ENCODE results near the gene INSM1.

Gene INSM1

DNA sequence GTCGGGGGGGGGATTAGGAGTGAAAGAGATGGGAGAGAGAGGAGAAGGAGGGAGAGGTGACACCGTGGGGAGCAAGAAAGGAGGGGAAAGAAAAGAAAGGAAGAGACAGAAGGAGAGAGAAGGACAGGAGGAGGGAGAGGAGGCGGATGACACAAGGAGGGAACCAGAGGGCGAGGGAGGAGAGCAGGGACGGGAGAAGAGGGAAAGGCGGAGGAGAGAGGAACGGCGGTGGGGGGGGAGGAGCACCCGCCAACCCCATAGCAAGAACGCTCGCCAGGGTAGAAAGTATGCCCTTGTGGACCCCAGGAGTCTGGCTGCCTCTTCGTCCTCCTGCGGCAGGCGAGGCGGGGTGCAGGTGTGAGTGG, 4.5 kb upstream of the INSM1 start:
- DNase-seq = peak; percentile 67

DNA sequence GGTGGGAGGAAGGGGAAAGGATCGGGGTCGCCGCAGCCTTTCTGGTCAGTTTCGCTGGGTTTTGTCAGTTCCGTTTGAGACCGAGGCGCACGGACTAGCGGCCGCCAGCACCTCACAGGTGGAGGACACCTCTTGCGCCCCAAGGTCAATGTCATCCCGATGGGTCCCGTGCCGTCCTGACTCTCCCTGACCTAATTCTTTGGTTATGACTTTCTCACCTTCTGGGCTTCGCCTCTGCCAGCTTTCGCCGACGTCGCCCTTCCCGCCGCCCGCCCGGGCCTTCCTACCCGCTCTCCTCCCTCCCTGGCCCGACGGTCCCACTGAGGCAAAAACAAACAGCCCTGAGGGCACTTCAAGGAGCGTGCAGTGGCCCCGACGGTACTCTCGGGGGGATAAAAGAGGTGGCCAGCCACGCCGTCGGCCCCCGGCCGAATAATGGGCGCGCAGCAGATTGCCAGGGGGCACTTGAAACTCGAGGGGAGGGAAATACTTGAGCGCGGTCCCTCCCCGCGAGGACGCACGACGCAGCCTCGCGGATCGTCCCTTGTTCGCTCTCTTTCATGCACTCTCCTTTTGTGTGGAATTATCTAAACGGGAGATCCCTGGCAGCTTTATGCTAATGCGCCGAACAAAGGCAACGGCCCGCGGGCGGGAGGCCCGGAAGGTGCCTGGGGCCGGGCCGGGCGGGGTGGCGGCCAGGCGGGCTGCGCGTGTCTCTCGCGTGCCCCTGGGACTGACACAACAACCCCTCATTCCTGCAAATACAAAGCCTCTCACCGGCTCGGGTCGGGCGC, 3.9 kb upstream of the INSM1 start:
- DNase-seq = peak; percentile 86

DNA sequence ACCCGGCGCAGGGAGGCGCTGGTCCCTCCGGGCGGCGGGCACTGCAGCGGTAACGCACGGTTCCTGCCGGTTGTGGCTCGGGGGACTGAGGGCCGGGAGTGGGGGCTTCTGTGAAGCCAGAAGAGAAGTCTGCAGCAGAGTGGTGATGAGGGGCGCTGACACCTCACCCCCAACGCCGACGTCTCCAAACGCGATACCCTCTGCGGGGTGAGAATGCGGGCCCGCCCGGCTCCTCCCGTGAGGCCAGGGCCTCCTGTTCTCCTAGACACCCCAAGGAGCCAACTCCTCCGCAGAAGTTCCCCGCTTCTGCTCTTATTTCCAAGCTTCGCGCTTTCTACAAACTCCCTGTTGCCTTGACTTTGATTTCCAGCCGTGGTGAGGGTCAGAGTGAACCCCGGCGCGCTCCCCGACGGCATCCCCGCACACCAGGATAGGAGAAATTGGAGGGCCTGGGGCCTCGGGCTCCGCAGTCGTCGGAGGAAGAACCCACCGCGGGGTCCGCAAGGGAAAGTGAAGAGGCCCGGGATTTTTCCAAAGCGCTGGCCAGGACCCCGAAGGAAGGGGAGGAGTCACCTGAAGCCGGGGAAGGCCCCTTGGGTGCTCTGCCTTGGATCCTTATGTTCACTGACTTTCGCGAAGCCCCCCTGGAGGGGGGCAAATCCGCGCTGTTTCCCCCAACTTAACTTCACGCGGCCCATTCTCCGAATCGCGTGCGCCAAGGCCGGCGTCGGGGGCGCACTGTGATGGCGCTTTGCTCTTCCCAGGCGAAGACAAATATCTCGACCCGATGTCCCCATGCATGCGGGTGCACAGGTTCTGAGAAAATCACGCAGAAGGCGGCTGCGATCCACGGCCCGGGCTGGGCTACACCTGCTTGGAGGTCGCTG, 3.1 kb upstream of the INSM1 start:
- peak; percentile 43 for DNase-seq

DNA sequence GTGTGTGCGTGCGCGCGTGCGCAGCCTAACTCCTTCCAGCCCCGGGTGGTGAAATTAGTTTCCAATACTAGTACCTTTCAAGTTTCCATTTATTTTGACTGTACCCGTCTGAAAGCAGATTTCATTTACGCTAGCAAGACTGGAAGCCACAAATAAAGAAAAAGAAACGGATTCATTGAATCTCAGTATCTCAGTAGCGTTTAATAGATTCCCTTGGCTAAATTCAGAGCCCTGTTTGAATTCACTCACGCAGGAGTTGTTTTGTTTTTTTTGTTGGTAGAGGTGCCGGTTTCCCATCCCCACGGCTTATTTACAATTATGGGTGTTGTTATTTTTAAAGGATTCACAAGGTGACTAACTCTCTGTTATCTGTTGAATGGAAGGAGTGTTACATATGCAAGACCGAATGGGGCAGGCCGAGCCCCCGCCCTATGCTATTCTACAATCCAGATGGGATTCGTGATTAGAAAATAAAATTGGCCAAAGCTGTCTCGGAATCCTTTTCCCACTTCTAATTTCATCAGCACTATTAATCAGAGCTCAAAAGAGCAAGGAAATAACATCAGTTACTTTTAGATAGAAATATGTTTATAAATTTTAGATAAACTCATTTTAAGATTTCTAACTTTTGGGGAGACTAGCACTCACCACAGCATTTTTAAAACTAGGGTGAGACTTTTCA, 2.3 kb upstream of the INSM1 start:
- DNase-seq = peak; percentile 57

DNA sequence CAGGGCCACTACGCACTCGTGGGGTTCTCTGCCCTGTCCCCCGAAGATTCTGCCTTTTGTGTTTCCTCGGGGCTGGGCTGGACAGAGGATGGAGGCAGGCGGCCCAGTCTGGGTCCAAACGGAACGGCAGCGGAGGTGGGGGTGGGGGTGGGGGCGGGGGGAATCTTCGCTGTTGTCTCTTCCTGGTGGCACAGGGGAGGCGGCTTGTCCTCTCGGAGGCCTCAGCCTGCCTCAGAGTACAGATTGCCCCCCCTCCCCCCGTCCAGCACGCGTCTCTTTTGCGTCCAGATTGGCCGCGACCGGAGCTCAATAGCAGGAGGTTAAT, 1.4 kb upstream of the INSM1 start:
- DNase-seq = peak; percentile 45

DNA sequence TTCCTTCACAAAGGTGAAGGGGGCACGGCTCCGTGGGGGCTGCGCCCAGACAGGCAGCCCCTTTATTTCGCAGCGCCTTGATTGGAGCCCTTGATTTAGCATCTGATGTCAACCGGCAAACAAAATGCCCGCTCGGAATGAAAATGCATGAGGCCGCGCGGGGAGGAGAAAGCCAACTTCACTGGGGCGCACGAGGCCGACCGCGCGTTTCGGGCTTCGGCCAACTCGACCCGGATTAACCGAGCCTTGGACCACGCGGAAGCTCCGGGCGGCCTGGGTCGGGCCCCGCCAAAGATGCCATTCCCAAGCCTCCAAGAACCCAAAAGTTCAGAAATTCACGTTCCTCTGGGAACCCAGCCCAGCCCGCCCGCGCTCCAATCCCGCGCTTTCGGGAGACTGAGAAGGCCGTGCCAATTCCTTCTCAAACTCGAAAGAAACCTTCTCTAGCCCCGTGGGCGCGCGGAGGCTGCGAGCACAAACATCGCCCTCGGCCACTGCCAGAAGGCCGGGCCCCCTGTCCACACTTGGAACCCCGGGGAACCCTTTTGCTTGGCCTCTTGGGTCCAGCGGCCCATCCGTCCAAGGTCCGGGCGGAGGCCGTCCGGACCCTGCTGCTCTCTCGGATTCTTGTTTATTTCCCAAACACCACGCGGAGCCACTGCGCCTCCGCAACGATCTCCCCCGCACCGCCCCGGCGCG, 879 bp upstream of the INSM1 start:
- DNase-seq = peak; percentile 72

DNA sequence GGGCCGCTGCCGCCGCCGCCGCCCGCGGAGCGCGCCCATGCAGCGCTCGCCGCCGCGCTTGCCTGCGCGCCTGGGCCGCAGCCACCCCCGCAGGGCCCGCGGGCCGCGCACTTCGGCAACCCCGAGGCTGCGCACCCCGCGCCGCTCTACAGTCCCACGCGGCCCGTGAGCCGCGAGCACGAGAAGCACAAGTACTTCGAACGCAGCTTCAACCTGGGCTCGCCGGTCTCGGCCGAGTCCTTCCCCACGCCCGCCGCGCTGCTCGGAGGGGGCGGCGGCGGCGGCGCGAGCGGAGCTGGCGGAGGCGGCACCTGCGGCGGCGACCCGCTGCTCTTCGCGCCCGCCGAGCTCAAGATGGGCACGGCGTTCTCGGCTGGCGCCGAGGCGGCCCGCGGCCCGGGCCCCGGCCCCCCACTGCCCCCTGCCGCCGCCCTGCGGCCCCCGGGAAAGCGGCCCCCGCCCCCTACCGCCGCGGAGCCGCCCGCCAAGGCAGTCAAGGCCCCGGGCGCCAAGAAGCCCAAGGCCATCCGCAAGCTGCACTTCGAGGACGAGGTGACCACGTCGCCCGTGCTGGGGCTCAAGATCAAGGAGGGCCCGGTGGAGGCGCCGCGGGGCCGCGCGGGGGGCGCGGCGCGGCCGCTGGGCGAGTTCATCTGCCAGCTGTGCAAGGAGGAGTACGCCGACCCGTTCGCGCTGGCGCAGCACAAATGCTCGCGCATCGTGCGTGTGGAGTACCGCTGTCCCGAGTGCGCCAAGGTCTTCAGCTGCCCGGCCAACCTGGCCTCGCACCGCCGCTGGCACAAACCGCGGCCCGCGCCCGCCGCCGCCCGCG, 730 bp downstream of the INSM1 start:
- peak; percentile 11 for DNase-seq

DNA sequence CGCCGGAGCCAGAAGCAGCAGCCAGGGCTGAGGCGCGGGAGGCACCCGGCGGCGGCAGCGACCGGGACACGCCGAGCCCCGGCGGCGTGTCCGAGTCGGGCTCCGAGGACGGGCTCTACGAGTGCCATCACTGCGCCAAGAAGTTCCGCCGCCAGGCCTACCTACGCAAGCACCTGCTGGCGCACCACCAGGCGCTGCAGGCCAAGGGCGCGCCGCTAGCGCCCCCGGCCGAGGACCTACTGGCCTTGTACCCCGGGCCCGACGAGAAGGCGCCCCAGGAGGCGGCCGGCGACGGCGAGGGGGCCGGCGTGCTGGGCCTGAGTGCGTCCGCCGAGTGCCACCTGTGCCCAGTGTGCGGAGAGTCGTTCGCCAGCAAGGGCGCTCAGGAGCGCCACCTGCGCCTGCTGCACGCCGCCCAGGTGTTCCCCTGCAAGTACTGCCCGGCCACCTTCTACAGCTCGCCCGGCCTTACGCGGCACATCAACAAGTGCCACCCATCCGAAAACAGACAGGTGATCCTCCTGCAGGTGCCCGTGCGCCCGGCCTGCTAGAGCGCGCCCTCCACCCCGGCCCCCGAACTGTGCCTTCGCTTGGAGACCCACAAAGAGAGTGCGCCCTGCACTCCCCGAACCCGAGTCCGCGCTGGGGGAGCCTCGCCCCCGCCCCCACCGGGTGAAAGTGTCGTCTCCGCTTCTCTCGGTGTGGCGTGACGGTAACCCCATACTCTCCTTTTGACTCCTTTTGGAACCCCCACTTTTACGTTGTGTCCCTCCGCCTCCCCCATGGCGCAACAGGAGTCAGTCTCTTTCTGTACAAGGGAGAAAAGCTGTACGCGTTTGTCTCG, 1.6 kb downstream of the INSM1 start:
- peak; percentile 41 for DNase-seq

DNA sequence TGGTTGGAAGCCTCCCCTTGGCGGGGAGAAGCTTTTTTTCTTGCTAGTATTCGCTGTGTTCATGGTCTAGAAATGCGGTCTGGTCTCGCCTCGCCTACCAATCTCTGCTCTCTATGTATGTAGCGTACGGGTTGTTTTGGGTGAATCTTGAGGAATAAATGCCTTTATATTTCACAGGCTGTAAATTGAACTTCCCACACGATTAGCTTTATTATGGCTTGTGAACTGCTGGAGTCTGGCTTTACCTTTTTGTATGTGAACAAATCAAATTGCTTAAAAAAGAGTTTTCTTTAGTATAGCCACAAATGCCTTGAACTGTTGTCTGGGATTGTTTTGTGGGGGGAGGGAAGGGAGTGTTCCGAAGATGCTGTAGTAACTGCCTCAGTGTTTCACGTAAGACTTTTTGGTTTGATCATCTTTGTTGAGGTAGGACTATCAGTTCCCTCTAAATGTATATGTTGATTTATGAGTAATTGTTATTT, 2.2 kb downstream of the INSM1 start:
- no peak for DNase-seq

DNA sequence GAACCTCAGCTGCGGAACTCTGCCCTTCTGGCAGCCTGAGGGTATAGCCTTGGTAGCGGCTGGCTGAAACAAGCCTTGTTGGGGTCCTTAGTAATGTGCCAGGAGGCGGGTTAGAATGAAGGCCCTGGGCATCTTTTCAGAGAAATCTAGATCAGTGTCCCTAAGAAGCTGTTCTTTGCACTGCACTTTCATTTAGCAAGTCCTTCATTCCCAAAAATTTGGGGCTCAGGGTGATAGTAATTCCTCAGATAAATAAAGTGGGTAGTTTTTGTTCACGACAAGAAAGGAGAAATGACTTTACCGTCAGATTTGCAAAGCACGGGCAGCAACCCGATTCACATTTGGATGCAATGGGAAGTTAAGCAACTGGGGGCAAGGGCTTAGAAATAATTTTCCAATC, 3.2 kb downstream of the INSM1 start:
- DNase-seq = peak; percentile 24

DNA sequence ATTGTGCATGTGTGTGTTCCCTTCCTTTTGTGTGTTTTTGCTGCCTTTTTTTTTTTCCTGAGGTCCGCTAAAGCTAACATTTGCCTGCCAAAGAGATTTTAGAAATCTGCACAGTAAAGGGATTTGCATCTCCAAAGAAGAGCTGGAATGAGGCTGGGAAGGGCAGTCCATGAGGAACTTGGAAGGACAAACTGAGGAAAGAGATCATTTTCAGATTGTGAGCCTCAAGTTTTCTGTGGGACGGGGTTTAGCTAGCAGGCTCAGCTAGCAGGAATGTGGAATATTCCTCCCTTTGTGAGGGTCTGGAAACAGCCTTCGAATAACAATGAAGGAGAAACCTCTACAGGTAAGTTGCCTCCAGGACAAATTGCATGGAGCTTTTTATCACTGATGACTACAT, 3.8 kb downstream of the INSM1 start:
- DNase-seq = no peak

DNA sequence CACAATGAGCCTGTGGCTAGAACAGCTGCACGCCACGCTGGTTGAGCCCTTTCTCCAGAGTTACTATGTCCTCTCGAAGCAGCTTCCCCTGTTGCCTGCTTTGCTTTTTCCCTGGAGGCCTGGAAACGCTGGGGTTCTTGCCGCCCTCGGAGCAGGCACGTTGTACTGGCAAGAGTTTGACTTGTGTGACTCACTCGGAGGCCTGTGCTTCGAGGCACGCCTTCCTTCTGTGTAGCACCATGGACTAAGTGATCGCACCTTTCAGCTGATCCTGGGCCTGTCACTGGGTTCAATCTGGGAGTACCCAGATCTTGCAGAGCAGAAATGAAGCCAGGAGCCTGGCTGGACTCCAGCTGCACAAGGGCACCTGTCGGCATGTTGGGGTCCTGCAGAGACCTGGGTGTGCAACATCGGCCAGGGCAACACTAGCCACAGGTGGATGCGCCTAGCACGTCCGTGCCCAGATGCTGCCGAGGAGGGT, 5.2 kb downstream of the INSM1 start:
- no peak for DNase-seq

DNA sequence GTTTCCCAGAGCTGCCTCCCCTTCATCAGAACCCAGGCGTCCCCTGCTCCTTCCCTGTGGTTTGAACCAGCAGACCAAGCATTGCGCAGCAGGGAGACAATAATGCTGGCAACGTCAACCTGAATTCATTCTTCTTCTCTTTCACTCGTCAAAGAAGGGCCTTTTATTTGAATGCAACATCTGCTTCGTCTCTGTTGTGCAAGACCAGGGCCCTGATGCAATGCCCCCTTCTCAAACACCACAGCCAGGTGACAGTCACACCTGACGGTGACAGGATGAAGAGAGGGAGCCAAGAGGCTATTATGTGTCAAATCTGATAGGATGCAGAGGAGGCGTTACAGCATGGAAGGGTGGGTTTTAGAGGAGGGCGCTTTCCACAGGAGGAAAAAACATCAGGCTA, 8.0 kb downstream of the INSM1 start:
- DNase-seq = peak; percentile 28

DNA sequence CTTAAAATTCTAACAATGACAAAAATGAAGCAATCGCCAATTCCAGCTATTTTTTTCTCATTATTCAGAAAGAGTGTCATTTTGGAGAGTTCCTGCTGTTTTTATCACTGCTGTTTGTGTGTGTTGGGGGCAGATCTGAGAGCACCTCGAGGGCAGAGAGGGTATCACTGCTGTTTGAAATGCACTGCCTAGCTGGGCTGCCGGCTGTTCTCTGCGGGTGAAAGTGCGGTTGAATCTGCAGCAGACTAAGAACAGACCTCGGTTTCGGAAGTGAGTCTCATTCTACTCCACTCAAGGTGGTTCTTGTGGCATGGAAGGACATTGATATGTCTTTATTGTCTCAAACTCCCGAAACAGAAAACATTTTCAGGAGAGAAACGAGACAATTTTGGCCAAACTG, 18.3 kb downstream of the INSM1 start:
- no peak for DNase-seq

DNA sequence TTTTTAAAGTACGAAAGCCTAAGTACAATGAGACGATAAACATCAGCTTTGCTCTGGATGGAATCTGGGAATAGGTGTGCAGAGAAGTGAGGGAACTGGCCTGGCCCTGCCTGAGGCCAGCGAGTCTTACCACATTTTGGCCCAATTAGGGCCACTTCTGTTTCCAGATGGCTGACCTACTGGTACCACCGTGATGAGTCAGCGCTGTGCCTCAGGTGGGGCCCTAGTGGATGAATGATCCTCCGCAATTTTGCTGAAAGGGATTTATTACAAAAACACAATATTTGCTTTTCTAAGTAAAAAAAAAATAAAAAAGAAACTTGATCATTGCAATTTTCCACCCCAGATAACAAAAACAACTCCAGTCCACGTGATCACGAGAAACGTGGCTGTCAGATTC, 22.5 kb downstream of the INSM1 start:
- no peak for DNase-seq

DNA sequence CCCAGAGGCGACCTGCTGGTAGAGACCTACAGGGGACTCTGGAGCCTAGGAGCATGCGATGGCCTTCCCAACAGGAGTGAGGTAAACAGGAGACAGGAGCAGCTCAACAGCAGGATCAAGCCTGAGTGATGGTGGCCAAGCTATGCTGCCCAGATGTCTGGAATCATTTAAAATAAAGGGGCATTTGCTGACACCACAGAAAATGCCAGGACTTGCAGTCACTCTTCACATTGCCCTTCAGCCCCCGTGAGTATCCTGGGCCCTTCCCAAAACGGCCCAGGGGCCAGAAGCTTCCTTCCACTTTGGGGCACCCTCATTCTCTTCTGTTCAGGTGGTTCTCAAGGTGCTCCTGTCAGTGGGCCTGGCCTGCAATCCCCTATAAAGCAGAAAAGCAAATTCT, 23.2 kb downstream of the INSM1 start:
- DNase-seq = no peak

DNA sequence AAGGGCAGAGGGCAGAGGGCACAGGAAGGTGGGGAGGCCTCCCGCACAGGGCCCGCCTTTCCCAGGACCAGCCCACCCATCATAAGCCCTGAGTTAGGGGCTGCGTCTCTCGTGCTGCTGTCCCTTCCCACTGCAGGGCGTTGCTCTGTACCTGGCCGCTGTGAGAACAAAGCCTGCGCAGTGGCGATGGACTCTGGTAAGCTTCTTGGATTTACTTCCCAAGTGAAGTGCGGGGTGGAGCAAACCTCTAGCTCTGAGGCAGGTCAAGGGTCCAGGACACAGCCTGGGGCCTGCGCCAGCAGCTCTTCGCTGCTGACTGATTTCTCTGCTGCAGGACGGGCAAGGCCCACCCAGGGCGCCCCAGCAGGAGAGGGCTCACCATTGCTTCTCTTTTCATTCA, 23.9 kb downstream of the INSM1 start:
- no peak for DNase-seq

DNA sequence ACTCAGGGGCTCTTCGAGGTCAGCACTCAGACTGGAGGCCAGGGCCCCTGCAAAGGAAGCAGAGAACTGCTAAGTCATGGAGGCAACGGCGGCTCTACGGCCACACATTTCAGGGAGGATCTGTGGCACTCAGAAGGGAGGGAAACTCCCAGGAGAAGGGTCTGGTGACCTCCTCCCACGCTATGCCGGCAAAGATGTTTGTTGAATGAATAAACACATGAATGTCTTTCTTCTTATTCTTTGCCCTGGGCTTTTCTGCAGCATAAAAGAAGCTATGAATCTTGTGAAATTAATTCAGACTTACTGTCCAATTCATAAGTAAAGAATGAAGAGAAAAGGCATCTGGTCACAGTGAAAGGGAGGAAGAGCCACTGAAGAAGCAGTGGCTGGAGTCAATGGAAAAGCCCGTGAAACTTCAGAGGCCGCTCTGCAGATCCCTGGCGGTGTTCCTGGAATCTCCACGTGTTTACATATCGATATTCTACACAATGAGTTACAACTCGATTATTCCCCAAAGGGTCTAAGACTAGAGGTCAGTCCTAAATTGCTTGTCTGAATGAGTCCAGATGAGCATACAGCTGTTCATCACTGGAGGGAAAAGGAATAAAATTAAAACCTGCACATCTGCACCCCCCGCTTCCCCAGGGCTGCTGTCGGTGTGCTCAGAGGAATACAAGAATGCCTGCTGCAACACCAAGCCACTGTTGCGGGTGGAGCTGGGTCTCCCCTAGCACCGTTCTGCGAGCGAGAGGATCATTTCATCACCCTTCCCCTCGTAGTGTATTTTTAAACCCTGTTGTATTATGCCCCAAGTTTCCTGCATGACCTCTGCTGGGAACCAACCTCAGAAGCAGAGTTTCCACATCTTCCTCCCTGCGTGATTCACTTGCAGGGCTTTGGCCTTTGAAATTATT, 25.6 kb downstream of the INSM1 start:
- no peak for DNase-seq

DNA sequence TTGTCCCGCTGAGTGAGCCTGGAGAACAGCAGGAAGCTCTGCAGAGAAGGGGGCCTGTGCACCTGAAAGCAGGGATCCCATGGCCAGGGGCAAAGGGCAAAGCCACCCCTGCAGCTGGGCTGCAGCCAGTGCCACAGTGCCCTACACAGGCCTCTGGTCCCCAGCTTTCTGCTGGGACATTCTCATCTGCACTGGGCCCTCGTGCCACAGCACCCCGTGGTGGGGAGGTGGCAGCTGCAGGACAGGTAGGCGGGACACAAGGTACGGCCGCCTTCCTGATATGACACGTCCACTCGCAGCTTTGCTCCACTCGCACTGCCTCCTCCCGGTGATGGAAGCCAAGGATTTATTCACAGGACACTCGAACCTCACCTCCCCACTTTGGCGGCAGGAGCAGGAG, 27.2 kb downstream of the INSM1 start:
- DNase-seq = no peak

Measured in DMS79 treated with DMSO at 0.1 percent for 48 hours (cell line).